HCT116 (cell line): ENCODE measurements around the gene C1orf21. TPM values are rescaled to one million over a fixed set of nuclear protein-coding genes. Genes with fewer than 3 reads are reported as not detected.

Source experiments
- ATAC-seq: fragments of 200-7000 bp; cut with Tn5 transposase; 2 replicates; pipeline ENCODE4 v1.9.1; 2020; ENCODE audit warnings: mild to moderate bottlenecking, moderate library complexity
- BruUV-seq: library from RNA; stranded (reverse); fragments of 400-500 nt; replicated peaks from 2 replicates; lab custom pipeline; 2021; lab: Mats Ljungman, UMichigan
- CTCF ChIA-PET: fragments of 300-600 bp; sonication (Branson Sonifier 250); formaldehyde crosslinking; loops from one replicate; lab custom pipeline; 2021; ENCODE audit warnings: antibody characterized with exemption; lab: Charles Lee
- POLR2A ChIA-PET: fragments of 300-600, 350-600 bp; sonication (Branson Sonifier 250); formaldehyde crosslinking; loops from one replicate; lab custom pipeline; 2021; ENCODE audit warnings: antibody characterized with exemption; lab: Charles Lee
- RAD21 ChIA-PET, 2 experiments: fragments of 300-600 bp; sonication (Branson Sonifier 250); formaldehyde crosslinking; loops; one replicate each; lab custom pipeline; 2023; ENCODE audit warnings: low total read pairs in 2 of 2; ENCODE audit not compliant: uncharacterized antibody in 2 of 2, unreplicated experiment in 2 of 2, low non-redundant PET in 1 of 2; lab: Charles Lee
- DNase-seq: peaks from one replicate; pipeline ENCODE4 v3.0.0-alpha.2; 2010; ENCODE audit warnings: low read depth, low spot score
- H2AFZ ChIP-seq: fragments of 200-600 bp; shearing (Covaris generic), sonication (generic); 2 replicates; pipeline ENCODE4 v1.6.1; 2017; ENCODE audit warnings: low read depth, mixed run types, mixed read lengths, antibody characterized with exemption, low read length; ENCODE audit not compliant: poor library complexity, severe bottlenecking
- H3K27ac ChIP-seq: 2 replicates; pipeline ENCODE4 v1.5.1; 2012; ENCODE audit warnings: low read depth, low read length
- H3K27me3 ChIP-seq: fragments of 200-600 bp; sonication (generic); 2 replicates; pipeline ENCODE4 v1.6.1; 2016; ENCODE audit warnings: mixed run types, low read length, mixed read lengths; ENCODE audit not compliant: insufficient read depth
- H3K36me3 ChIP-seq, 2 experiments: fragments of 200-500 bp in 1 of 2; fragments of 200-600 bp in 1 of 2; sonication (Bioruptor generic) in 1 of 2; sonication (generic) in 1 of 2; 2 replicates each; pipeline versions ENCODE4 v1.5.1 to v1.6.1; 2014 to 2016; ENCODE audit warnings: low read length in 2 of 2, inconsistent platforms in 1 of 2, mixed read lengths in 1 of 2, mixed run types in 1 of 2; ENCODE audit not compliant: insufficient read depth in 2 of 2, control insufficient read depth in 1 of 2
- H3K4me1 ChIP-seq, 2 experiments: fragments of 200-600 bp in 1 of 2; sonication (generic) in 1 of 2; 2 replicates each; pipeline versions ENCODE4 v1.5.1 to v1.6.1; 2012 to 2017; ENCODE audit warnings: low read length in 2 of 2, inconsistent platforms in 1 of 2, mild to moderate bottlenecking in 1 of 2, mixed read lengths in 1 of 2, mixed run types in 1 of 2, moderate library complexity in 1 of 2; ENCODE audit not compliant: insufficient read depth in 2 of 2, control insufficient read depth in 1 of 2
- H3K4me2 ChIP-seq: fragments of 200-600 bp; sonication (generic); 2 replicates; pipeline ENCODE4 v1.6.1; 2017; ENCODE audit warnings: mixed run types, low read length, mixed read lengths
- H3K4me3 ChIP-seq, 2 experiments: fragments of 200-600 bp in 1 of 2; sonication (generic) in 1 of 2; replicated peaks in 1 of 2; 2 replicates each; pipeline ENCODE4 v1.5.1; 2011 to 2016; ENCODE audit warnings: low read length in 2 of 2, control low read depth in 1 of 2, low read depth in 1 of 2, mild to moderate bottlenecking in 1 of 2, mixed read lengths in 1 of 2, mixed run types in 1 of 2
- H3K79me2 ChIP-seq: fragments of 200-600 bp; sonication (generic); 2 replicates; pipeline ENCODE4 v1.6.1; 2017; ENCODE audit warnings: mild to moderate bottlenecking, mixed run types, low read length, moderate library complexity, mixed read lengths; ENCODE audit not compliant: insufficient read depth
- H3K9ac ChIP-seq: fragments of 200-600 bp; sonication (generic); 2 replicates; pipeline ENCODE4 v1.6.1; 2016; ENCODE audit warnings: low read length, mixed read lengths
- H3K9me2 ChIP-seq: fragments of 200-600 bp; sonication (generic), shearing (Covaris generic); 2 replicates; pipeline ENCODE4 v1.6.1; 2017; ENCODE audit warnings: mixed run types, mild to moderate bottlenecking, moderate library complexity; ENCODE audit not compliant: insufficient read depth
- H3K9me3 ChIP-seq, 2 experiments: fragments of 200-500 bp in 1 of 2; fragments of 200-600 bp in 1 of 2; sonication (Bioruptor generic) in 1 of 2; sonication (generic) in 1 of 2; 2 replicates each; pipeline ENCODE4 v1.6.1; 2014 to 2017; ENCODE audit warnings: low read length in 2 of 2, mixed read lengths in 2 of 2, inconsistent platforms in 1 of 2, low read depth in 1 of 2, mild to moderate bottlenecking in 1 of 2, mixed run types in 1 of 2, moderate library complexity in 1 of 2; ENCODE audit not compliant: control insufficient read depth in 1 of 2, insufficient read depth in 1 of 2
- H4K20me1 ChIP-seq: fragments of 200-600 bp; sonication (generic), shearing (Covaris generic); 2 replicates; pipeline ENCODE4 v1.6.1; 2017; ENCODE audit warnings: mixed run types, mild to moderate bottlenecking, moderate library complexity; ENCODE audit not compliant: insufficient read depth
- ATF3 ChIP-seq: IDR thresholded peaks from 2 replicates; pipeline ENCODE4 v1.6.1; 2012
- CBX3 ChIP-seq: IDR thresholded peaks from 2 replicates; pipeline ENCODE4 v1.6.1; 2012; ENCODE audit warnings: low read depth
- CEBPB ChIP-seq: IDR thresholded peaks from 2 replicates; pipeline ENCODE4 v1.6.1; 2012; ENCODE audit warnings: low read depth
- EGR1 ChIP-seq: IDR thresholded peaks from 2 replicates; pipeline ENCODE4 v1.6.1; 2012; ENCODE audit warnings: low read depth
- FOSL1 ChIP-seq: IDR thresholded peaks from 2 replicates; pipeline ENCODE4 v1.6.1; 2012; ENCODE audit warnings: low read depth
- POLR2A ChIP-seq: IDR thresholded peaks from 2 replicates; pipeline ENCODE4 v1.7.0; 2011; ENCODE audit warnings: borderline replicate concordance; ENCODE audit not compliant: insufficient read depth, insufficient read length; ENCODE audit errors: extremely low read depth
- RAD21 ChIP-seq: IDR thresholded peaks from 2 replicates; pipeline ENCODE4 v1.6.1; 2012; ENCODE audit warnings: low read depth, mild to moderate bottlenecking
- REST ChIP-seq: IDR thresholded peaks from 2 replicates; pipeline ENCODE4 v1.6.1; 2012; ENCODE audit warnings: low read depth
- TCF7L2 ChIP-seq: IDR thresholded peaks from 2 replicates; pipeline ENCODE4 v1.7.0; 2011; ENCODE audit warnings: borderline replicate concordance, inconsistent platforms; ENCODE audit not compliant: insufficient read depth, insufficient read length; ENCODE audit errors: extremely low read depth
- ZBTB33 ChIP-seq: IDR thresholded peaks from 2 replicates; pipeline ENCODE4 v1.6.1; 2011; ENCODE audit warnings: mild to moderate bottlenecking, low read length, moderate library complexity; ENCODE audit not compliant: insufficient replicate concordance; ENCODE audit errors: extremely low read depth
- intact Hi-C: fragments of 100-400 bp; cut with micrococcal nuclease; formaldehyde crosslinking; loops from 2 replicates; pipeline ENCODE4 v1.10.0; 2022
- total RNA-seq: library from RNA; stranded (reverse); gene quantifications from one replicate; pipeline ENCODE4 v1.2.1, GENCODE V29; 2021; ENCODE audit not compliant: unreplicated experiment

Gene C1orf21
- total RNA-seq, 1 experiment from 2014 or later, result 8.9 TPM

GRCh38 chr1:184530226-184530625 lies 143.4 kb downstream of the C1orf21 start:
- no peaks in the 10 kb centered on the region for H3K79me2 ChIP-seq
- RAD21 ChIA-PET, result no interaction called here
- H3K27me3 ChIP-seq, result no peaks in the 10 kb centered on the region
- H3K27ac ChIP-seq, result no peak overlapping the region
- no peak overlapping the region for H3K4me3 ChIP-seq
- DNase-seq (no peak), ATAC-seq (no peak)
- H3K9ac ChIP-seq, result no peak overlapping the region
- H3K4me2 ChIP-seq, result no peak overlapping the region
- no peaks in the 10 kb centered on the region for H4K20me1 ChIP-seq
- CTCF ChIA-PET, result no interaction called here
- BruUV-seq, result no TSS peak
- no peaks in the 10 kb centered on the region for H3K9me3 ChIP-seq
- intact Hi-C loops, result no loop called here
- POLR2A ChIA-PET, result interaction anchor here (0.6 kb wide), 1 partner anchor 250 kb away, joined by 4 read pairs; no protein-coding TSS in a partner anchor
- no peak overlapping the region for H2AFZ ChIP-seq
- no peaks in the 10 kb centered on the region for H3K4me1 ChIP-seq
- H3K9me2 ChIP-seq, result no peaks in the 10 kb centered on the region
- no peaks in the 10 kb centered on the region for H3K36me3 ChIP-seq
- no peak for TF ChIP-seq FOSL1
- TF ChIP-seq POLR2A, result no peak
- TF ChIP-seq RAD21, result no peak
- TF ChIP-seq EGR1, result no peak
- no peak for TF ChIP-seq CEBPB
- TF ChIP-seq ATF3, result no peak
- TF ChIP-seq TCF7L2, result no peak
- no peak for TF ChIP-seq REST
- TF ChIP-seq CBX3, result no peak
- no peak for TF ChIP-seq ZBTB33
